C4-2B (cell line): ENCODE data around the gene VASH2.
"Not testable (repeated sequence)": the region's sequence is repeated elsewhere in the genome, so short reads cannot be mapped to it uniquely, and the experiment has no call there.

Experiments
- H3K27ac ChIP-seq: fragments of 450-650 bp; 2 replicates; pipeline ENCODE4 v1.5.1; 2017
- CTCF ChIP-seq: fragments of 450-650 bp; conservative IDR thresholded peaks from 2 replicates; pipeline ENCODE4 v1.5.1; 2017; ENCODE audit warnings: mild to moderate bottlenecking
- ZFX ChIP-seq: fragments of 450-650 bp; IDR thresholded peaks from 2 replicates; pipeline ENCODE4 v1.6.1; 2017

VASH2 gene

GRCh38 chr1:212960932-212961331 lies 10.6 kb downstream of the VASH2 start:
- H3K27ac ChIP-seq: no peak overlapping the region
- no peak for TF ChIP-seq ZFX
- TF ChIP-seq CTCF: no peak

GRCh38 chr1:212962509-212962908 lies 12.2 kb downstream of the VASH2 start:
- no peak for TF ChIP-seq CTCF
- no peak for TF ChIP-seq ZFX
- no peak overlapping the region for H3K27ac ChIP-seq

GRCh38 chr1:212964102-212964501 lies 13.8 kb downstream of the VASH2 start:
- no peak overlapping the region for H3K27ac ChIP-seq
- TF ChIP-seq ZFX: no peak
- TF ChIP-seq CTCF: no peak

GRCh38 chr1:212964993-212965392 lies 14.7 kb downstream of the VASH2 start:
- not testable (repeated sequence) for H3K27ac ChIP-seq

GRCh38 chr1:212966616-212967015 lies 16.3 kb downstream of the VASH2 start:
- no peak overlapping the region for H3K27ac ChIP-seq
- TF ChIP-seq CTCF (no peak), ZFX (no peak)

GRCh38 chr1:212967801-212968200 lies 17.5 kb downstream of the VASH2 start:
- no peak overlapping the region for H3K27ac ChIP-seq

GRCh38 chr1:212968368-212968863 lies 18.1 kb downstream of the VASH2 start:
- H3K27ac ChIP-seq: no peak overlapping the region
- TF ChIP-seq CTCF (no peak), ZFX (no peak)

More at GRCh38 chr1:212967801-212968200, 17.5 kb downstream of the VASH2 start:
- TF ChIP-seq CTCF (no peak; the same call in 1 of the 2 replicates), ZFX (no peak)

GRCh38 chr1:212970085-212970484 lies 19.7 kb downstream of the VASH2 start:
- TF ChIP-seq ZFX: no peak
- no peak for TF ChIP-seq CTCF
- H3K27ac ChIP-seq: no peak overlapping the region
